Fibroblast of gingiva (primary cell): ENCODE data around the gene DNAJB4.
"Not testable (repeated sequence)": the region's sequence is repeated elsewhere in the genome, so short reads cannot be mapped to it uniquely, and the experiment has no call there.

Experiments
- DNase-seq: peaks from one replicate; pipeline ENCODE4 v3.0.0-alpha.2; 2011; ENCODE audit warnings: low read depth

DNAJB4 gene

GRCh38 chr1:78038071-78038470 lies 33.3 kb downstream of the DNAJB4 start:
- peak; percentile 71 for DNase-seq

- peak; percentile 81 for DNase-seq
These were observed 33.8 kb downstream of the DNAJB4 start for GRCh38 chr1:78038491-78038939.

DNA sequence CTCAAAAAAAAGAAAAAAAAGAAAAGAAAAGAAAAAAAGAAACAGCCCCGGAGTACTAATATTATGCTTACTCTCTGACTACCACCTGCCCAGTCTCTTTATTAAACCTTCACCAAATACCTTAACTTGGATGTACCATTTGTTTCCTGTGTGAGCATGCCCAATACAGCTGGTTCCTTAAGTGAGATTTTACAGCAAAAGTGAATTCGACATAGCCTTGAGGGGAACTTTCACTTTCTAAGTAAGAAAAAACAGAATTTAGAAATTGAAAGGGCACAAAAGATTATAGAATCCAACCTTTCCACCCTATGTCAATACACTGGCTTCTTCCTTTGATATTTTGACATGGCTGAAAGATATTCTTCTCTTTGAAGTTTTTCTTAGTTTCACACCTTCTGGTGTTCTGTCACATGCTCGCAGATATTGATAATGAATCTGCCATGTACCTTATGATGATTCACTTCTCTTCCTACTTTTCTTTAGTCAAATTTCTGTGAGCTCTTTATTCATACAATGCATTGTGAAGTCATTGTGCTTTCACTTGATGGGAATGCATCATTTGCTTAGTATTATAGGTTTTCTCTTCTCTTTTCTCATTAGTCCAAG lies 35.8 kb downstream of the DNAJB4 start:
- no peak for DNase-seq

DNA sequence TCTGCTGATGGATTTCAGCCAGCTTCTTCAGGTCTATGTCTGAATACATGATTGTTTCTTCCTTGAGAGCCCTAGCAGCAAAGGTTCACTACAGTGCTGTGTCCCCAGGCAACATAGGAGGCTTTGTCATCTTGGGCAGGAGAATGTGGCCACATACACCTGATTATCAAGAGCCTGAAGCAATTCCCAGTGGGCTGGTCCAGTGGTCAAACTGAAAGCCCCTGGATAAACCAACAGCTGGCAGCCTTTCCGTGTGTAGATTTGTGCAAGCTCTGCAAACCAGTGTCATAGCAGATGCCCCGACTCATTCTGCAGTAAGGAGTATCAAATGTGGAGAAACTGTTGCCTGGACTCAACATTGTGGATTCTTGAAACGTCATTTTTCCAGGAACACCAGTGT lies 38.7 kb downstream of the DNAJB4 start:
- DNase-seq, result no peak

DNA sequence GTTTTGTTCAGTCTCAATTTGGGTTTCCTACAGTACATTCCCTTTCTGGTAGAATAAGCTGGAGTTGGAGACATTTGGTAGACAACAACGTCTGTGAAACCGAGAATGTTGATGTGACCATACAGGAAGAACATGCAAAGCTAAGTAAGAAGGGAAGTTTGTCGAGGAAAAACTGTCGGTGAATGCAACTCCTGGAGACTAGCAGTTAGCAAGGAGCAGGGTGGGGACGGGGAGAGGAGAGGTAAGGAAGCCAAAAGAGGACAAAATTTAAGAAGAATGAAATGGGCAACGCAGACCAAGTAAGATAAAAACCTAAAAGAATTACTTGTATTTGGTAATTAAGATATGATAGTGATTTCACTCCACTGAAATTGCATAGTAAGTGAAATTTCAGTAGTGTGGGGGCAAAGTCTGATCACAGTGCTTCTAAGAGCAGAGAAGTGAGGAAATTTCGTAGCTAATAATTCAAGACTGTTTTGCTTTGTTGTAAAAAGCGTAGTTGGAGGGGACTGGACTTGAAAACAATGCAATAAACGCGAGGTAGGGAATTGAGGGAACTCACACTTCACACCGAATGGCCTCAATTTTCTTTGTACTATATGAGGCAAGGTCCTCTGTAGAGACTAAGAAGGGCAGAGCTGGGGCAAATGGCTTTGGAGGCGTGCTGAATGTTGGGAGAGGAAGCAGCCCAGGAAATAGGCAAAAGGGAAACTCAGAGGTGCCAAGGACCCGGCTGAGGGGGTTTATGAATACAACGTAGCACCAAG lies 40.2 kb downstream of the DNAJB4 start:
- DNase-seq, result no peak

DNA sequence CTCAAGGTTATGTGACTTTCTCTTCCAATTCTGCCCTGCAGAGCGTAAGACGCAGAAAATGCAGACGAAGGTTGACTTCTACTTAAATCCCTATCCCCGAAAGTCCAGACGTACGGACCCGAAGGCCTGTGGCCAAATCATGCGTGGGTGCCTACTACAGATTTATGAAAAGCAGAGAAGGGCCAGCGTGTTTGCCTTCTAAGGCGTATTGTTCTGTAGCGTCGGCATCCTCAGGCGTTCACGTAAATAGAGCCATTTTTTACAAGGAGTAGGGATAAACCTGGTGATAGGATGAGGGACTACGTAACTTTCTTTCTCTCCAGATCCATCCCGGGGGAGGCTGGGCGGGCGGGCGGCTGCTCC lies 40.8 kb downstream of the DNAJB4 start:
- no peak for DNase-seq

GRCh38 chr1:78045926-78046778 lies 41.4 kb downstream of the DNAJB4 start, which contains the start of gene GIPC2:
Gene GIPC2, plus strand, starts transcription at chr1:78045966. Its CDS starts 129 bp downstream, at chr1:78046095.
- peak; percentile 21 for DNase-seq

DNA sequence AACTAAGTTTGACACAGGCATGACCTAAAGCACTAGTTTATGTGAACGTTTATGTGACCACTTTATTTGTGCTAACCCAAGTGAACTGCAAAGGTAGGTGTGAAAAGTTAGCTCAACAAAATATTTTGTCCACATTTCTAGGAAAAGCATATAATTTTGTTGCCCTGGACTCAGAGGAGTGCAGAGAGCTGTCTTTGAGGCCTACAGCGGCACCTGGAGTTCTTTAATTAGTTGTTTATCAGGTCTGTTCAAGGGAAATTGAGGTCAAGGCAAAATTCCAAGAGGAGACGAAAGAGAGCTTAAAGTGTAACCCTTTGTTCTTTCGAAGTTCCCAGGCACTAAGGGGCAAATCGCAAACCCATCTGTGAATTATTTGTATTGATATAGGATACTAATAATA lies 42.4 kb downstream of the DNAJB4 start:
- DNase-seq, result no peak

- DNase-seq, result no peak
These were observed 42.9 kb downstream of the DNAJB4 start for GRCh38 chr1:78047631-78048030.

GRCh38 chr1:78048446-78048845 lies 43.7 kb downstream of the DNAJB4 start:
- DNase-seq, result no peak

- no peak for DNase-seq
These were observed 44.7 kb downstream of the DNAJB4 start for GRCh38 chr1:78049396-78049795.

DNA sequence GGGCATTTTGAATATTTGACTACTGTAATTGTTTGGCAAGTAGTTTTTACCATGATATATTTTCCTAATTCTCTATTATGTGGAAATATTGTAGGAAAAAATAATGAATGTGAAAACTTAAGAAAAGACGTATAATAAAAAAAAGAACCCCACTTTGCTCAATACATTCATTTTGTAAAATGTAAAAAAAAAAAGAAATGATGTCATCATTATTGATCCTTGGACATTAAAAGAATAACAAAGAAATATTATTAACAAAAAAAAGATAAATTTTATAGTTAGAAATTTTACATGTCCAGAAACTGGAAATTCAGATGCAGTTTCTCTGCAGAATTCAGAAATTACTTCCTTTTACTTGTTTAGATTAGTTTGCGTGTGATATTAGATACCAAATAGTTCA lies 46.3 kb downstream of the DNAJB4 start:
- DNase-seq, result no peak

DNA sequence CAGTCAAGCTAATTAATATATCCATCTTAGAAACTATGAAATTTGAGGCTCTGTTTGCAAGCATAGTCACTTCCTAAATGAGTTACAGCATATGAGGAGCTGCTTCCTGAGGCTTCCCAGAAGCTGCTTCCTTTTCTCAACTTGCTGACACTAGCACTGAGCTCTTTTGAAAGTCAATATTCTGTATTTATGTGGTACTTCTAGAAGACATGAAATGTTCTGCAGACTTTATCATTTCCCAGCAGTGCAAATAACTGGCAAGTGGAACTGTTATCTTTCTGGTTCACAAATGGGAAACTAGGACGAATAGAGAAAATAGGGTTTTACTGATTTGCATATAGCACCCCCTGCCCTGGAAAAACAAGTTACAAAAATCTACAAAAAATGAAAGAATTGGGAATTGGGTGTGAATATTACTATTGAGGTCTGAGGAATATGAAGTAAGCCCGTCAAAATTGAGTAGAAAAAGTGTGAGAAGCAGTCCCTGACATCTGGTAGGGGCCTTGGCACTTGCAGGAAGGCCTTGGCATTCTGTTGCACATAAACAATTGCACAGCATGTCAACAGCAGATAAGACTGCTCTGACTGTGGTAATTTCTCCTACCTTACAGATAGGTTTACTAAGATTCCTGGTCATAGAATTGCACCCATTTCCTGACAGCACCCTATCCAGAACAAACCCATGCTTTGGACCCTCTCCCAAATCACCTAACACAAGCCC lies 48.1 kb downstream of the DNAJB4 start:
- no peak for DNase-seq

GRCh38 chr1:78053498-78053897 lies 48.8 kb downstream of the DNAJB4 start:
- no peak for DNase-seq

GRCh38 chr1:78054559-78054958 lies 49.8 kb downstream of the DNAJB4 start:
- no peak for DNase-seq

DNA sequence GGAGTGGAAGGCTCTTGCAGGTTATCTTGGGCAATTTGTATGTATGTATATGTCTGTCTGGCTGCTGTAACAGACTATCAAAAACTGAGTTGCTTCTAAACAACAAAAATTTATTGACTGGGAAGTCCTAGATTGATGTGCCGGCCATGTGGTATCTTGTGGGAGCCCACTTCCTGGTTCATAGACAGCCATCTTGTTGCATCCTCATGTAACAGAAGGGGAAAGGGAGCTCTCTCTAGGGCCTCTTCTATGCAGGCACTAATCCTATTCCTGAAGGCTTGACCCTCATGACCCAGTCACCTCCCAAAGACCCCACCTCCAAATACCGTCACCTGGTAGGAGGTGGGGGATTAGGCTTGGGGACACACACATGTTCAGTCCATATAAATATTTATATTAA lies 50.2 kb downstream of the DNAJB4 start:
- no peak for DNase-seq

DNA sequence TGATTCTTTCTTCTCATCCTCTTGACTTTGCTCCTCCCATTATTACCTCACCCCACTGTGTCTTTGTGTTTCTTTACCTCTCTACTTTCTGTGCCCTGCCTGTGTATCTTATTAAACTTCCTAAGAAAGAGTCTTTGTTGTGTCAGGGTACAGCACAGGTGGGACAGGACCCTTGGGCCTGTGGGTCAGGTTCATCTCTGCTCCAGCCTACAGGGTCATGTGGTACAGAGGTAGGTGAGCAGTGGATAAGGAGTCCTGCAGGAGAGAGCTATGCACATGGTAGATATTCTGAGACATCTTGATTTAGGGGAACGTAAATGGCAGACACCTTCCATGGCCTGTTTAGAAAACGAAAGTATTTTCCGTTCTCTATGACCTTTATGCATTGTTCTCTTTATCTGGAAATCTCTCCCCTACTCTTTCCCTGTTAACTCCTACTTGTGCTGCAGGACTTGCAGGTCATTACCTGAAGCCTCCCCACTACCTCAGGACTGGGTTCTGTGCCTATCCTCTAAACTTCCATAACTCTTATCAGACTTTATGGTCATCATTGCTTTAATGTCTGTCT lies 50.9 kb downstream of the DNAJB4 start:
- DNase-seq, result no peak

DNA sequence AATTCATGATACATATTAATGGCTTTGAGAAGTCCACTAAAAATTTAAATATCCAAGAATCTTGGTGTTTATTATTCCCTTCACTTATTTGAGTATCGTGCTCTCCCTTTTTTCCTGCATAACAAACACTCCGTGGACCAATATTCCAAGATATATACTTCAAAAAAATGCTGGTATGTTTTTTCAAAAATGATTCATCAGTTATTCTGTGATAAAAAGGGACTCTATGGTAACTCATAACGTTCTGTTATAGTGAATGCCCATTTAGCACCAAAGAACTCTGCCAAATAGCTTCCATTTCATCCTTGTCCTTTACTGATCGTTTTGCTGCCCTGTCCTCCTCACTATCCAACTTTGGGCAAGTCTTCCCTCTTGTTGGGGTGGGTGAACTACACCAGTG lies 53.9 kb downstream of the DNAJB4 start:
- no peak for DNase-seq

GRCh38 chr1:78060857-78061563 lies 56.3 kb downstream of the DNAJB4 start:
- no peak for DNase-seq

DNA sequence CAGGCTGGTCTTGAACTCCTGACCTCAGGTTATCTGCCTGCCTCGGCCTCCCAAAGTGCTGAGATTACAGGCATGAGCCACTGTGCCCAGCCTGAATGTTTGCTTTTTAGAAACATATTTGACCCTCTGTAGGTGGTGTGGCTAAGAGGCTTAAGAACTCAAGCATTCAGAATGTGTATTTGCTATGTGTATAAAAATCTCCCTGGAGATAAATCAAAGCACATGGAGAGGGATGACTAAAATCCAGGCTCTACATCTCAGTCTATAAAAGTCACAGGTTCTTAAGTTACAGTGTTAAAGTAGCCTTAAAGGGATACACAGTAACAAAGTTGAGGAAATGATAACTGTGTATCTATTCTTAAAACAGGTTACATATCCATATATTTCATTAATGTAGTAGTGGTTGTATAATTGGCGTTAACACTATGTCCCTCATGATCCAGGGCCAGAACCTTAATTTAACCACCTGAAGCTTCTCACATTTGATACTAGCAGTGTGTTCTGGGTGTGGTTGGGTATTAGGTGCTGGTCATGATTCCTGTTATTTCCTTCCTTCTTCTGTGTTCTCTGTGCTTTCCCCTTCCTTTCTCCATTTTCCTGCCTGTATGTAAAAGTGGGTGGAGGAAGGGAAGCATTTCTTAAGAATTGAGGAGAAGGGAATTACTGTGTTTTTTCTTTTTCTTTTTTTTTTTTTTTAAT lies 57.2 kb downstream of the DNAJB4 start:
- DNase-seq, result peak; percentile 91

- not testable (repeated sequence) for DNase-seq
These were observed 60.1 kb downstream of the DNAJB4 start for GRCh38 chr1:78064886-78065285.
